ENCODE results near the gene IGF2BP2. TPM values are rescaled to one million over a fixed set of nuclear protein-coding genes. Genes with fewer than 3 reads are reported as not detected.

IGF2BP2 gene
- total and polyA plus RNA-seq, 2 of the 8 experiments (the other 6 are each of a cell fraction or from before 2014, with no cell fraction given) = 7.4 to 121 TPM

DNA sequence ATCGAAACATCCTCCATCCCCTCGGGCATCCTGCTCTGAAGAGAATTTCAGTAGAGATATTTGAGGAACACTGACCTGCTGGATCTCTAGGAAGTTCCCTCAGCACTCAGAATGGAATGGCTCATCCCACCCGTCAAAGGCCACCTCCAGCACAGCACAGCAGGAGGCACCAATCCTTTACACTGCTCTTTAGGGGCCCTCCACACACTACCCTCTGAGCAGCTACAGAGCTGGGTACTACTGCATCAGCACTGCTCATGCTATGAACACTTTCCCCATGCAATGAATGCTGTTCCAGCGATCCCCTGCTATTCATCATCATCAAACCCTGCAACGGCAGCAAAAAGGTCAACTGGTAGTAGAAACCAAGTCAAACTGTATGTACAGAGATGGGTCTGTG lies 40.5 kb downstream of the IGF2BP2 start:
- H3K4me2 ChIP-seq (ENCODE audit: insufficient read depth in 1 of 2, low read depth in 2 of 2, low read length in 2 of 2) = peak overlapping the region in 1 of 2 experiments; percentile 10; a peak in 1 of 4 replicates
- H2BK15ac ChIP-seq (ENCODE audit: low read length) = no peak overlapping the region
- DNase-seq (ENCODE audit: low read depth in 1 of 2, low spot score in 2 of 2) (no peak), FAIRE-seq (no peak)
- H3K14ac ChIP-seq (ENCODE audit: insufficient read length) = no peak overlapping the region
- peak overlapping the region; percentile 2; the same call in 1 of the 2 replicates for H2BK5ac ChIP-seq (ENCODE audit: low read depth, low read length)
- H3K79me2 ChIP-seq (ENCODE audit: control insufficient read depth in 1 of 2, insufficient read depth in 2 of 2, low read length in 2 of 2) = peaks cover 11 to 92% of the 10 kb centered on the region in 2 experiments
- no peaks in the 10 kb centered on the region for H3K27me3 ChIP-seq (replicated peaks in 1 of 4; ENCODE audit: control insufficient read depth in 3 of 4, extremely low read depth in 1 of 4, insufficient read depth in 3 of 4, low read length in 3 of 4)
- no peak overlapping the region for H4K91ac ChIP-seq (replicated peaks; ENCODE audit: insufficient read length, low read length)
- peaks cover 0 to 4% of the 10 kb centered on the region in 2 experiments for H4K20me1 ChIP-seq (replicated peaks in 1 of 2; ENCODE audit: control insufficient read depth in 1 of 2, insufficient read depth in 2 of 2, low read length in 2 of 2)
- no peak overlapping the region for H2AFZ ChIP-seq (ENCODE audit: low read length)
- no peak overlapping the region; a peak in 2 of 7 replicates for H3K9ac ChIP-seq (replicated peaks in 1 of 4; ENCODE audit: extremely low read depth in 1 of 4, low read depth in 3 of 4, low read length in 3 of 4)
- H3K23ac ChIP-seq (ENCODE audit: insufficient read length) = no peak overlapping the region
- peaks cover 7 to 39% (median 30%) of the 10 kb centered on the region in 4 experiments; a peak in 6 of 7 replicates for H3K4me1 ChIP-seq (replicated peaks in 1 of 4; ENCODE audit: control insufficient read depth in 3 of 4, insufficient read depth in 4 of 4, low read length in 3 of 4)
- no peak overlapping the region for H3K56ac ChIP-seq (replicated peaks; ENCODE audit: insufficient read length, low read depth, low read length)
- H3K36me3 ChIP-seq (ENCODE audit: control insufficient read depth in 2 of 4, insufficient read depth in 4 of 4, low read length in 3 of 4) = no peaks in the 10 kb centered on the region; a peak in 1 of 8 replicates
- H4K8ac ChIP-seq (ENCODE audit: extremely low read depth, insufficient read depth, low read length) = no peak overlapping the region
- no peaks in the 10 kb centered on the region for H3K23me2 ChIP-seq (ENCODE audit: low read depth, low read length)
- no peak overlapping the region for H2BK20ac ChIP-seq (ENCODE audit: low read length)
- no peak overlapping the region for H4K5ac ChIP-seq (ENCODE audit: insufficient read length, low read depth, low read length)
- no peak overlapping the region for H3K18ac ChIP-seq (ENCODE audit: extremely low read depth, low read length)
- H3K4me3 ChIP-seq (ENCODE audit: extremely low read depth in 1 of 4, insufficient read depth in 2 of 4, low read depth in 3 of 4, low read length in 4 of 4) = no peak overlapping the region
- H3K9me3 ChIP-seq (ENCODE audit: insufficient read depth in 2 of 2, low read depth in 1 of 2, low read length in 1 of 2) = no peaks in the 10 kb centered on the region
- H3K79me1 ChIP-seq (ENCODE audit: low read depth, low read length) = peaks cover 8% of the 10 kb centered on the region
- ChIA-PET CTCF (ENCODE audit: partially characterized antibody) (interaction anchor here (0.6 to 2.8 kb wide), 3 partner anchors 13 to 20 kb away, joined by 3 to 13 read pairs (median 3); no protein-coding TSS in a partner anchor), POLR2A (ENCODE audit: partially characterized antibody) (interaction anchor here (0.7 to 1.1 kb wide), 2 partner anchors 11 to 80 kb away, joined by 3 read pairs; no protein-coding TSS in a partner anchor)
- peak overlapping the region; percentile 5; the same call in 1 of the 2 replicates for H2AK5ac ChIP-seq (ENCODE audit: low read depth, low read length)
- H3K27ac ChIP-seq (ENCODE audit: low read depth, low read length) = no peak overlapping the region
- 91% methylated on average over 5 of the region's 5 CpGs; no CpG with 5 or more reads in 1 of the 2 experiments for WGBS, 2 experiments (ENCODE audit: extremely low coverage in 1 of 2, insufficient coverage in 1 of 2, insufficient read length in 1 of 2, insufficient replicate concordance in 2 of 2, low coverage in 1 of 2, low lambda C conversion rate in 2 of 2, missing lambda C conversion rate in 1 of 2)
- H2BK120ac ChIP-seq (replicated peaks; ENCODE audit: low read depth, low read length) = no peak overlapping the region
- H3K4ac ChIP-seq (replicated peaks; ENCODE audit: insufficient read length, low read depth, low read length) = peak overlapping the region; percentile 50
- peak overlapping the region; percentile 62; the same call in 1 of the 2 replicates for H2BK12ac ChIP-seq (ENCODE audit: low read depth, low read length)
- TF ChIP-seq TAF1 (IDR thresholded peaks at IDR 0.05; ENCODE audit: low read depth, low read length) (no peak), TBP (IDR thresholded peaks at IDR 0.05; ENCODE audit: low read depth, low read length) (no peak), JUND (IDR thresholded peaks at IDR 0.05; ENCODE audit: low read length) (no peak), BACH1 (IDR thresholded peaks at IDR 0.05; ENCODE audit: low read length) (no peak), PHF8 (conservative IDR thresholded peaks at IDR 0.05; ENCODE audit: low read depth, low read length) (no peak), EGR1 (IDR thresholded peaks at IDR 0.05; ENCODE audit: borderline replicate concordance, low read depth, low read length) (no peak), CEBPB (IDR thresholded peaks at IDR 0.05; ENCODE audit: low read depth, low read length) (no peak), SIN3A (conservative IDR thresholded peaks at IDR 0.05 in 1 of 2, IDR thresholded peaks at IDR 0.05 in 1 of 2; ENCODE audit: low read depth in 1 of 2, low read length in 2 of 2) (no peak), ZNF274 (IDR thresholded peaks at IDR 0.05; ENCODE audit: borderline replicate concordance, extremely low read depth, low read length) (no peak), POLR2AphosphoS5 (IDR thresholded peaks at IDR 0.05; ENCODE audit: low read depth, low read length) (no peak), SP4 (IDR thresholded peaks at IDR 0.05; ENCODE audit: low read length) (no peak), HDAC6 (IDR thresholded peaks at IDR 0.05; ENCODE audit: low read depth, low read length) (no peak)
- TF ChIP-seq, protein P1, sequence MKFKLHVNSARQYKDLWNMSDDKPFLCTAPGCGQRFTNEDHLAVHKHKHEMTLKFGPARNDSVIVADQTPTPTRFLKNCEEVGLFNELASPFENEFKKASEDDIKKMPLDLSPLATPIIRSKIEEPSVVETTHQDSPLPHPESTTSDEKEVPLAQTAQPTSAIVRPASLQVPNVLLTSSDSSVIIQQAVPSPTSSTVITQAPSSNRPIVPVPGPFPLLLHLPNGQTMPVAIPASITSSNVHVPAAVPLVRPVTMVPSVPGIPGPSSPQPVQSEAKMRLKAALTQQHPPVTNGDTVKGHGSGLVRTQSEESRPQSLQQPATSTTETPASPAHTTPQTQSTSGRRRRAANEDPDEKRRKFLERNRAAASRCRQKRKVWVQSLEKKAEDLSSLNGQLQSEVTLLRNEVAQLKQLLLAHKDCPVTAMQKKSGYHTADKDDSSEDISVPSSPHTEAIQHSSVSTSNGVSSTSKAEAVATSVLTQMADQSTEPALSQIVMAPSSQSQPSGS (IDR thresholded peaks at IDR 0.05; ENCODE audit: low read length) = no peak

Data from H1 (cell line).